GM21825 (cell line): ENCODE data around the gene ABCB6.

ENCODE experiments used
- ATAC-seq: cut with Tn5 transposase; IDR thresholded peaks from one replicate; pipeline ENCODE4 v1.9.1; 2021; ENCODE audit warnings: mild to moderate bottlenecking, moderate library complexity; ENCODE audit not compliant: unreplicated experiment

Gene ABCB6

DNA sequence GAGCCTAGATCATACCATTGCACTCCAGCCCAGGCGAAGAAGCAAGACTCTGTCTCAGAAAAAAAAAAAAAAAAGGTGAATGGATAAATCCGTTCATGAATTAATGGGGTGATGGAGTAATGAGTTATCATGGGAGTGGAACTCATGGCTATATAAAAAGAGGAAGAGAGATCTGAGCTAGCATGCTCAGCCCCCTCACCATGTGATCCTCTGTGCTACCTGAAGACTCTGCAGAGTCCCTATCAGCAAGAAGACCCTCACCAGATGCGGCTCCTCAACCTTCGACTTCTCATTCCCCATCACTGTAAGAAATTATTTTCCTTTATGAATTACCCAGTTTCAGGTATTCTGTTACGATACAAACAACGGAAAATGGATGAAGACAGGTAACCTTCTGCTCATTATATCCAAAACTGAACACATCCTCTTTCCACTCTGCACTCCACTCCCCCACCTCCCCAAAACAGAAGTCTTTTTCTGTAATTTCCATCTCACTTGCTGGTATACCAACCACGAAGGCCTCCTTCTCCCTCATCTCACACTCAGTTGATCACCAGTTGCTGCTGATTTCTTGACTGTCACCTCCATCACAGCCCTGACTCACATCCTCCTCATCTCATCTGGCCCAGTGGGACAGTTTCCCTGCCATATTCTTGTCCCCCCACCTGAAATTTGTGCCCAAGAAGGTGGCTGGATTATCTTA, 31.9 kb downstream of the ABCB6 start:
- no peak for ATAC-seq

- ATAC-seq: no peak
Observed at GRCh38 chr2:219184121-219184520, 34.6 kb downstream of the ABCB6 start.

DNA sequence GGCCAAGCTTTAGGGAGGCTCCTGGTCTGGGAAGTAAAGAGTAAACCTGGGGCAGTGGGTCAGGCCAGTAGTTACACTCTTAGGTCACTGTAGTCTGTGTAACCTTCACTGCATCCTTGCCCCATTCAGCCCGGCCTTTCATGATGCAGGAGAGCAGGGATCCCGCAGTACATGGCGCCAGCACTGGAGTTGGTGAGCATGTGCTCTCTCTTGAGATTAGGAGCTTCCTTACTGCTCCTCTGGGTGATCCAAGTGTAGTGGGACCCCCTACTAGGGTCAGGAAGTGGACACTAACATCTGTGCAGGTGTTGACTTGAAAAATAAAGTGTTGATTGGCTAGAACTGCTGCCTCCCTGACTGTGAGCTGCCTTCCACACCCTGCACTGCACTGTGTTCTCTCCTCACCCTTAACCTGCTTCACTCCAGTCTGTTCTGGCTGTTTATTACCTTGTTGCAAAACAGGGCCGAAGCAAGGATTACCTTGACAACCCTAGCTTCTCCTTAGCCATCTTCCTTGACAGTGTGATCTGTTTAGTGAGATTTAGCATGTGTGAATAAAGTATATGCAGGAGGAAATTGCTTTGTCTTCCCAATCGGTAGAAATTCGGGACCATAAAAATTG, 35.5 kb downstream of the ABCB6 start:
- ATAC-seq: no peak

DNA sequence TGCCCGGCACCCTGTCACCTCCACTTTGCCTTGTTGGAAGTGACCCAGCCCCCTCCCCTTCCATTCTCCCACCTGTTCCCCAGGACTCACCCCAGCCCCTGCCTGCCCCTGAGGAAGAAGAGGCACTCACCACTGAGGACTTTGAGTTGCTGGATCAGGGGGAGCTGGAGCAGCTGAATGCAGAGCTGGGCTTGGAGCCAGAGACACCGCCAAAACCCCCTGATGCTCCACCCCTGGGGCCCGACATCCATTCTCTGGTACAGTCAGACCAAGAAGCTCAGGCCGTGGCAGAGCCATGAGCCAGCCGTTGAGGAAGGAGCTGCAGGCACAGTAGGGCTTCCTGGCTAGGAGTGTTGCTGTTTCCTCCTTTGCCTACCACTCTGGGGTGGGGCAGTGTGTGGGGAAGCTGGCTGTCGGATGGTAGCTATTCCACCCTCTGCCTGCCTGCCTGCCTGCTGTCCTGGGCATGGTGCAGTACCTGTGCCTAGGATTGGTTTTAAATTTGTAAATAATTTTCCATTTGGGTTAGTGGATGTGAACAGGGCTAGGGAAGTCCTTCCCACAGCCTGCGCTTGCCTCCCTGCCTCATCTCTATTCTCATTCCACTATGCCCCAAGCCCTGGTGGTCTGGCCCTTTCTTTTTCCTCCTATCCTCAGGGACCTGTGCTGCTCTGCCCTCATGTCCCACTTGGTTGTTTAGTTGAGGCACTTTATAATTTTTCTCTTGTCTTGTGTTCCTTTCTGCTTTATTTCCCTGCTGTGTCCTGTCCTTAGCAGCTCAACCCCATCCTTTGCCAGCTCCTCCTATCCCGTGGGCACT, 36.2 kb downstream of the ABCB6 start:
- no peak for ATAC-seq

GRCh38 chr2:219181531-219181930, 37.2 kb downstream of the ABCB6 start:
- no peak for ATAC-seq

- no peak for ATAC-seq
Observed at GRCh38 chr2:219180961-219181360, 37.8 kb downstream of the ABCB6 start.

GRCh38 chr2:219179601-219180465, 38.9 kb downstream of the ABCB6 start:
- ATAC-seq: no peak

- peak; percentile 15 for ATAC-seq
Observed at GRCh38 chr2:219178377-219179175, 40.2 kb downstream of the ABCB6 start.

DNA sequence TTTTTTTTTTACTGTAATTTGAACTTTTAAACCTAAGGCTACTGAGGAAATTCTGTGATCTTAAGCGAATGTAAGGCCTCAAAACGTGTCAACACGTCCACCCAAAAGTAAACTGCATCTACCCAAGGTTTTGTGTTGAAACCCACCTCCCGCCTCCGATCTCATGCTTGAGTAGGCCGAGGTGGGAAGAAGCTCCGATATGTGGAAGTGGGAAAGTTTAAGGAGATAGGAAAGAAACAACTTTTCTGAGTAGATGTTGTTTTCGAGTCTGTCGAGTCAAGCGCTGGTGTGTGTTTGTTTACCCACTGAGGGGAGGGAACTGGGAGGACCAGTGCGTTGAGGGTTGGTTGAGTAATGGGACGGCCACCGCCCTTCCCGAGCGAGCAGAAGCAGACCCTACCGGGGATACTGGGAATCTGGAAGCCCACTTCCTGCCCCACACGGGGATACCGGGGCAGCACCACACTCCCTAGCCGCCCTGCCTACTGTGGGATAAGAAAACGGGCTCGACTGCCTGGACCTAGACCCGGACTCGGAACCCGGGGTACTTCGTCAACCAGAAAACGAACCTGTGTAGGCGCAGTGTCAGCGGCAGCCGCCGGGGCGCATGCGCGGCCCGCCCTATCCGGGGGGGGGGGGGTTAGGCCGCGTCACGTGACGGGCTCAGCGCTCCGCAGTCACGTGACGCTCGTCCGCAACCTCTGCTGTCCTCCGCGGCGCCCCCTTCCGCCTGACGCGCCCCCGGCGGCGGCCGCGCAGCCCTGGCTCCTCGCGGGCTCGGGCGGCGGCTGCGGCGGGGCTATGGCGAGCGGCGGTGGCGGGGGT, 41.0 kb downstream of the ABCB6 start, which contains the start of gene RETREG2:
TSS of gene RETREG2 (plus strand) at position 724 of the 825 bp plus-strand sequence. CDS start at position 802, 78 bp downstream.
- ATAC-seq: peak; percentile 37

DNA sequence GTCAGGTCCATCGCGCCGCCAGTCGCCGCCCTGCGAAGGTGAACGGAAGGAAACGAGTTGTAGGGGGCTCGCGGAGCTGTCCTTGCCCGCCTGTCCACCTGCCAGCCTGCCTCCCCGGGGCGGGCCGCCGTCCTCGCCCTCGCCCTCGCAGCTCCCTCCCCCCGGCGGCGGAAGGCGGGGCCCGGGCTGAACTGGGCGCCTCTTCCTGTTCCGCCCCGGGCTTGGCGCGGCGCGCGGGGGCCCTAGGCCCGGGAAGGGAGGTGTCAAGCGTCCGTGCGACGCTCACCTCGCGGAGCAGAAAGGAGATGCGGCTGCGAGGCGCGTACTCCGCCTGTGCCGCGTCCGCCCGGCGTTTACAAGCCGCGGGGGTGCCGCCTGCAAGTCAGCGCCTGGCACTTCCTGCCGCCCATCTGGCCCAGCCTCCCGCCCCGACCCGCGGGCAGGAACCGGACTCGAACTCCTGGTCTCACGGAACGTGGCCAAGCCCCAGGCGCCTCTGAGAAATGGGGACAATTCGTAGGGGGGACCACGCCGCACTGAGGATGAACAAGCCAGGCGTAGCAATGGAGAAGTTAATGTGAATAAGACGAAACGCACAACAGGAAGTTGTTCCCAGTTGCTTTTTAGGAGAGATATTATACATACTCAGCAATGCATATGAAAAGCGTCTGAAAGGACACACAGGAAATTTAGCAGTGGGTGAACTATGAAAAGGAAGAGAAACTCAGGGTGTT, 41.8 kb downstream of the ABCB6 start, which contains the start of gene CNPPD1:
TSS of gene CNPPD1 (minus strand) at position 108 of the 734 bp plus-strand sequence. CDS start at position 11, 97 bp downstream.
- peak; percentile 62 for ATAC-seq

- peak; percentile 24 for ATAC-seq
Observed at GRCh38 chr2:219175928-219176817, 42.6 kb downstream of the ABCB6 start.

- ATAC-seq: no peak
Observed at GRCh38 chr2:219175486-219175885, 43.3 kb downstream of the ABCB6 start.

DNA sequence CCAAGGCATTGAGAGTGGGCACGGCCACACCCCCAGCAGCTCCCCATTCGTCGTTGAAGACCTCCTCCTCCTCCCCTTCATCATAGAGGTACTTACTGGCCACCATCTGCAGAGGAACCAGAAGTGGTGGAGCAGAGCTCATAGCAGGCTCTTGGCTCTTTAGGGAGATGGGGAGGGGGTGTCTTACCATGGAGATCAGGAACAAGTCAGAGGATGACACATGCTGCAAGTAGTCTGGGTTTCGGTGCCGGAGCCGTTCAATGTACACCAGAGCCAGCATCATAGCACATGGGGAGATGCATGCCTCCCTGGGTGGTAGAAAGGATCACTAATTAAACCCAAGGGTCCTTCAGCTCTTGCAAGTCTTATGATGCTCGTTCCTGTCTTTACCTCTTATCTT, 44.0 kb downstream of the ABCB6 start:
- ATAC-seq: no peak

- ATAC-seq: no peak
Observed at GRCh38 chr2:219174146-219174545, 44.6 kb downstream of the ABCB6 start.

- no peak for ATAC-seq
Observed at GRCh38 chr2:219173176-219173575, 45.6 kb downstream of the ABCB6 start.

- ATAC-seq: no peak
Observed at GRCh38 chr2:219172231-219173154, 46.3 kb downstream of the ABCB6 start.
